MM.1S (cell line): ENCODE data around the gene CDH2.

ENCODE experiments used
- DNase-seq: peaks from one replicate; pipeline ENCODE4 v3.0.0-alpha.2; 2015
- H2AFZ ChIP-seq: fragments of 300-600 bp; sonication (generic); 2 replicates; pipeline ENCODE4 v1.6.0; 2016; ENCODE audit warnings: antibody characterized with exemption, low read length
- H3F3A ChIP-seq: fragments of 300-600 bp; sonication (generic); 2 replicates; pipeline ENCODE4 v1.6.1; 2016; ENCODE audit warnings: mild to moderate bottlenecking, antibody characterized with exemption, low read length, moderate library complexity, mixed read lengths; ENCODE audit not compliant: insufficient read depth
- H3K27ac ChIP-seq: fragments of 300-600 bp; sonication (generic); 2 replicates; pipeline ENCODE4 v1.5.1; 2016; ENCODE audit warnings: mild to moderate bottlenecking, low read length
- H3K27me3 ChIP-seq: fragments of 300-600 bp; sonication (generic); replicated peaks from 2 replicates; pipeline ENCODE4 v1.6.0; 2016; ENCODE audit warnings: low read length; ENCODE audit not compliant: insufficient read depth
- H3K36me3 ChIP-seq: fragments of 300-600 bp; sonication (generic); replicated peaks from 2 replicates; pipeline ENCODE4 v1.6.1; 2016; ENCODE audit warnings: mild to moderate bottlenecking, low read length, mixed read lengths; ENCODE audit not compliant: insufficient read depth
- H3K4me1 ChIP-seq: fragments of 300-600 bp; sonication (generic); 2 replicates; pipeline ENCODE4 v1.6.1; 2016; ENCODE audit warnings: low read length, mixed read lengths
- H3K4me2 ChIP-seq: fragments of 300-600 bp; sonication (generic); 2 replicates; pipeline ENCODE4 v1.6.0; 2016; ENCODE audit warnings: low read depth, low read length
- H3K4me3 ChIP-seq: fragments of 300-600 bp; sonication (generic); 2 replicates; pipeline ENCODE4 v1.5.1; 2016; ENCODE audit warnings: low read length, mixed read lengths
- H3K79me2 ChIP-seq: fragments of 300-600 bp; sonication (generic); 2 replicates; pipeline ENCODE4 v1.6.1; 2016; ENCODE audit warnings: mixed run types, low read length, mixed read lengths
- H3K9ac ChIP-seq: fragments of 300-600 bp; sonication (generic); 2 replicates; pipeline ENCODE4 v1.6.1; 2016; ENCODE audit warnings: low read length, mixed read lengths
- H3K9me2 ChIP-seq: fragments of 300-600 bp; sonication (generic); replicated peaks from 2 replicates; pipeline ENCODE4 v1.6.1; 2016; ENCODE audit warnings: mild to moderate bottlenecking, low read length, mixed read lengths; ENCODE audit not compliant: insufficient read depth
- H3K9me3 ChIP-seq: fragments of 300-600 bp; sonication (generic); replicated peaks from 2 replicates; pipeline ENCODE4 v1.6.1; 2016; ENCODE audit warnings: mild to moderate bottlenecking, low read length, mixed read lengths; ENCODE audit not compliant: insufficient read depth
- H4K20me1 ChIP-seq: fragments of 300-600 bp; sonication (generic); 2 replicates; pipeline ENCODE4 v1.6.1; 2016; ENCODE audit warnings: mild to moderate bottlenecking, low read length, moderate library complexity, mixed read lengths; ENCODE audit not compliant: insufficient read depth
- EZH2 ChIP-seq: fragments of 300-600 bp; sonication (generic); optimal IDR thresholded peaks from 2 replicates; pipeline ENCODE3; 2017; ENCODE audit warnings: low read depth, mild to moderate bottlenecking, antibody characterized with exemption, low read length, mixed read lengths
- EZH2phosphoT487 ChIP-seq: fragments of 300-600 bp; sonication (generic); IDR thresholded peaks from 2 replicates; pipeline ENCODE4 v1.6.1; 2018; ENCODE audit warnings: antibody characterized with exemption, low read length
- TF ChIP-seq, protein P1 (sequence below): fragments of 300-600 bp; sonication (generic); IDR thresholded peaks from 2 replicates; pipeline ENCODE4 v1.5.1; 2016; ENCODE audit warnings: antibody characterized with exemption, low read length, mixed read lengths

The CDH2 gene

GRCh38 chr18:28009589-28009988, 167.3 kb downstream of the CDH2 start:
- no peaks in the 10 kb centered on the region for H3K9me2 ChIP-seq
- H3K36me3 ChIP-seq = no peaks in the 10 kb centered on the region
- H2AFZ ChIP-seq = no peak overlapping the region
- H3K9ac ChIP-seq = no peak overlapping the region
- no peaks in the 10 kb centered on the region for H3K4me1 ChIP-seq
- H3K27me3 ChIP-seq = no peaks in the 10 kb centered on the region
- no peaks in the 10 kb centered on the region for H3K79me2 ChIP-seq
- H3K4me2 ChIP-seq = no peak overlapping the region
- H3K9me3 ChIP-seq = no peaks in the 10 kb centered on the region
- TF ChIP-seq EZH2phosphoT487 (no peak), EZH2 (no peak)
- TF ChIP-seq, protein P1, sequence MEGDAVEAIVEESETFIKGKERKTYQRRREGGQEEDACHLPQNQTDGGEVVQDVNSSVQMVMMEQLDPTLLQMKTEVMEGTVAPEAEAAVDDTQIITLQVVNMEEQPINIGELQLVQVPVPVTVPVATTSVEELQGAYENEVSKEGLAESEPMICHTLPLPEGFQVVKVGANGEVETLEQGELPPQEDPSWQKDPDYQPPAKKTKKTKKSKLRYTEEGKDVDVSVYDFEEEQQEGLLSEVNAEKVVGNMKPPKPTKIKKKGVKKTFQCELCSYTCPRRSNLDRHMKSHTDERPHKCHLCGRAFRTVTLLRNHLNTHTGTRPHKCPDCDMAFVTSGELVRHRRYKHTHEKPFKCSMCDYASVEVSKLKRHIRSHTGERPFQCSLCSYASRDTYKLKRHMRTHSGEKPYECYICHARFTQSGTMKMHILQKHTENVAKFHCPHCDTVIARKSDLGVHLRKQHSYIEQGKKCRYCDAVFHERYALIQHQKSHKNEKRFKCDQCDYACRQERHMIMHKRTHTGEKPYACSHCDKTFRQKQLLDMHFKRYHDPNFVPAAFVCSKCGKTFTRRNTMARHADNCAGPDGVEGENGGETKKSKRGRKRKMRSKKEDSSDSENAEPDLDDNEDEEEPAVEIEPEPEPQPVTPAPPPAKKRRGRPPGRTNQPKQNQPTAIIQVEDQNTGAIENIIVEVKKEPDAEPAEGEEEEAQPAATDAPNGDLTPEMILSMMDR = no peak
- no peaks in the 10 kb centered on the region for H4K20me1 ChIP-seq
- DNase-seq = no peak
- no peaks in the 10 kb centered on the region for H3F3A ChIP-seq
- H3K4me3 ChIP-seq = no peak overlapping the region
- no peak overlapping the region for H3K27ac ChIP-seq

GRCh38 chr18:28007841-28008240, 169.1 kb downstream of the CDH2 start:
- no peak overlapping the region for H3K4me3 ChIP-seq

DNA sequence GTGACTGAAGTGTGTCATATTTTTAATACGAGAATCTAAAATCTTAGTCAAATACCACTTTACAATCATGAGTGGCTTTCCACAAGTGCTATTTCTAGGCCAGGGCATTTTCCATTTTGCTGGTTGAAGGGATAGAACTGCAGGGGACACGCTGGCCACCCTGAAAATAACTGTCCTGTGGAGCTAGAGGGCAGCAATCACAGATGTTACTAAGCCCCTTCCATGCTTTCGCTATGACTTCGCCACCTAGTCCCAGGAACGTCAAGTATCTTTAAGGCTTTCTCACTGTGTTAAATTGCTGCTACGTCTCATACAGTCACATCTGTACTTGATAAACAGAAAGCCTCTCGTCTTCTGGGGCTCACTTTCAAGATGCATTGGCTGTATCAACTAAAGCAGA, 171.8 kb downstream of the CDH2 start:
- TF ChIP-seq, protein P1 = no peak
- TF ChIP-seq EZH2 = no peak
- TF ChIP-seq EZH2phosphoT487 = no peak
- H3K4me2 ChIP-seq = no peak overlapping the region
- H2AFZ ChIP-seq = no peak overlapping the region
- no peaks in the 10 kb centered on the region for H3K79me2 ChIP-seq
- no peaks in the 10 kb centered on the region for H3K9me2 ChIP-seq
- H3K27me3 ChIP-seq = no peaks in the 10 kb centered on the region
- no peak overlapping the region for H3K9ac ChIP-seq
- H3K27ac ChIP-seq = no peak overlapping the region
- no peak overlapping the region for H3K4me3 ChIP-seq
- H4K20me1 ChIP-seq = no peaks in the 10 kb centered on the region
- H3K36me3 ChIP-seq = no peaks in the 10 kb centered on the region
- DNase-seq = no peak
- no peaks in the 10 kb centered on the region for H3F3A ChIP-seq
- no peaks in the 10 kb centered on the region for H3K9me3 ChIP-seq
- no peaks in the 10 kb centered on the region for H3K4me1 ChIP-seq

More at GRCh38 chr18:28007841-28008240, 169.1 kb downstream of the CDH2 start:
- Histone ChIP-seq H3K9me3 (no peaks in the 10 kb centered on the region), H3K9me2 (no peaks in the 10 kb centered on the region), H3F3A (no peaks in the 10 kb centered on the region), H2AFZ (no peak overlapping the region), H3K4me2 (no peak overlapping the region), H3K79me2 (no peaks in the 10 kb centered on the region), H3K9ac (no peak overlapping the region), H3K36me3 (no peaks in the 10 kb centered on the region), H3K27ac (no peak overlapping the region), H3K4me1 (no peaks in the 10 kb centered on the region), H4K20me1 (no peaks in the 10 kb centered on the region), H3K27me3 (no peaks in the 10 kb centered on the region)
- TF ChIP-seq, protein P1 = no peak
- TF ChIP-seq EZH2 (no peak), EZH2phosphoT487 (no peak)
- DNase-seq = no peak

- H3K9me2 ChIP-seq = no peaks in the 10 kb centered on the region
- no peak overlapping the region for H2AFZ ChIP-seq
- no peak overlapping the region for H3K27ac ChIP-seq
- H3K4me3 ChIP-seq = no peak overlapping the region
- H3F3A ChIP-seq = no peaks in the 10 kb centered on the region
- no peaks in the 10 kb centered on the region for H3K36me3 ChIP-seq
- no peaks in the 10 kb centered on the region for H3K79me2 ChIP-seq
- H3K4me1 ChIP-seq = no peaks in the 10 kb centered on the region
- no peaks in the 10 kb centered on the region for H3K9me3 ChIP-seq
- no peaks in the 10 kb centered on the region for H3K27me3 ChIP-seq
- no peaks in the 10 kb centered on the region for H4K20me1 ChIP-seq
- DNase-seq = no peak
- H3K4me2 ChIP-seq = no peak overlapping the region
- no peak overlapping the region for H3K9ac ChIP-seq
- no peak for TF ChIP-seq EZH2
- TF ChIP-seq, protein P1 = no peak
- no peak for TF ChIP-seq EZH2phosphoT487
Measured at GRCh38 chr18:28004606-28005005, 172.3 kb downstream of the CDH2 start.
